Measurements from ENCODE around the gene NCAPH2. TPM values are rescaled to one million over a fixed set of nuclear protein-coding genes. Genes with fewer than 3 reads are reported as not detected.

NCAPH2 gene
- polyA plus RNA-seq, 3 donors: 12.5 to 23.6 (median 18.1) TPM

- H3K27ac ChIP-seq (ENCODE audit: low read depth in 1 of 2, low read length in 2 of 2): no peak overlapping the region
- DNase-seq: no peak
- no peak overlapping the region for H3K9ac ChIP-seq (ENCODE audit: insufficient read depth, low read length, poor library complexity, severe bottlenecking)
- TF ChIP-seq CTCF (IDR thresholded peaks at IDR 0.05): no peak
- H3K36me3 Mint-ChIP-seq: peaks cover 0 to 2% of the 10 kb centered on the region in 2 donors
- no peaks in the 10 kb centered on the region for H4K20me1 ChIP-seq (ENCODE audit: insufficient read depth, low read length)
- H3K27ac Mint-ChIP-seq: peak overlapping the region in 1 of 7 donors; percentile 61
- 54% methylated on average over 6 of the region's 11 CpGs for WGBS (ENCODE audit: insufficient coverage)
- H3K4me1 ChIP-seq (ENCODE audit: control insufficient read depth in 1 of 2, insufficient read depth in 2 of 2, low read length in 2 of 2): peaks cover 9 to 22% of the 10 kb centered on the region in 2 donors
- H3K9me3 Mint-ChIP-seq: peaks cover 0 to 12% (median 6%) of the 10 kb centered on the region in 7 donors
- peak overlapping the region in 1 of 2 donors; percentile 82 for H3K4me3 Mint-ChIP-seq
- H3K27me3 ChIP-seq (ENCODE audit: control insufficient read depth in 2 of 2, insufficient read depth in 2 of 2, low read length in 2 of 2): peaks cover 9 to 48% of the 10 kb centered on the region in 2 donors
- peaks cover 37 to 76% (median 42%) of the 10 kb centered on the region in 3 donors for H3K27me3 Mint-ChIP-seq (ENCODE audit: low read depth in 3 of 3)
- no peak overlapping the region for H2AFZ ChIP-seq (ENCODE audit: insufficient read depth, low read depth, low read length, poor library complexity, severe bottlenecking)
- intact Hi-C loops (cut with micrococcal nuclease): no loop called here
- H3K4me3 ChIP-seq (replicated peaks in 1 of 3; ENCODE audit: low read depth in 2 of 3, low read length in 3 of 3): no peak overlapping the region
- H3K4me2 ChIP-seq (replicated peaks; ENCODE audit: extremely low read depth, low read length, poor library complexity, severe bottlenecking): no peak overlapping the region
- H3K36me3 ChIP-seq (replicated peaks in 1 of 2; ENCODE audit: control insufficient read depth in 1 of 2, insufficient read depth in 2 of 2, low read length in 2 of 2): no peaks in the 10 kb centered on the region
- no peaks in the 10 kb centered on the region for H3K79me2 ChIP-seq (ENCODE audit: insufficient read depth, low read length)
- H3K9me3 ChIP-seq (replicated peaks in 1 of 2; ENCODE audit: control insufficient read depth in 1 of 2, insufficient read depth in 1 of 2, low read length in 2 of 2): no peaks in the 10 kb centered on the region
- peaks cover 6% of the 10 kb centered on the region for H3K4me1 Mint-ChIP-seq
Observed at GRCh38 chr22:50479721-50480120, 28.3 kb upstream of the NCAPH2 start.

- H3K4me3 ChIP-seq (replicated peaks in 1 of 3; ENCODE audit: low read depth in 2 of 3, low read length in 3 of 3): peak overlapping the region in 2 of 3 experiments; percentile 26 to 71
- no peak overlapping the region for H3K27ac ChIP-seq (ENCODE audit: low read depth in 1 of 2, low read length in 2 of 2)
- peak overlapping the region; percentile 21 for H3K9ac ChIP-seq (ENCODE audit: insufficient read depth, low read length, poor library complexity, severe bottlenecking)
Observed at GRCh38 chr22:50481045-50481439, 27.0 kb upstream of the NCAPH2 start.

More at GRCh38 chr22:50481045-50481439, 27.0 kb upstream of the NCAPH2 start:
- Histone ChIP-seq H3K27me3 (ENCODE audit: control insufficient read depth in 2 of 2, insufficient read depth in 2 of 2, low read length in 2 of 2) (peaks cover 9 to 48% of the 10 kb centered on the region in 2 donors), H3K36me3 (replicated peaks in 1 of 2; ENCODE audit: control insufficient read depth in 1 of 2, insufficient read depth in 2 of 2, low read length in 2 of 2) (no peaks in the 10 kb centered on the region), H3K4me2 (replicated peaks; ENCODE audit: extremely low read depth, low read length, poor library complexity, severe bottlenecking) (peak overlapping the region; percentile 76), H2AFZ (ENCODE audit: insufficient read depth, low read depth, low read length, poor library complexity, severe bottlenecking) (peak overlapping the region; percentile 79), H3K4me1 (ENCODE audit: control insufficient read depth in 1 of 2, insufficient read depth in 2 of 2, low read length in 2 of 2) (peaks cover 5 to 14% of the 10 kb centered on the region in 2 donors), H4K20me1 (ENCODE audit: insufficient read depth, low read length) (no peaks in the 10 kb centered on the region), H3K79me2 (ENCODE audit: insufficient read depth, low read length) (no peaks in the 10 kb centered on the region), H3K9me3 (replicated peaks in 1 of 2; ENCODE audit: control insufficient read depth in 1 of 2, insufficient read depth in 1 of 2, low read length in 2 of 2) (no peaks in the 10 kb centered on the region)
- peak overlapping the region; percentile 66 to 82 for H3K4me3 Mint-ChIP-seq
- H3K9me3 Mint-ChIP-seq: peaks cover 0 to 12% (median 6%) of the 10 kb centered on the region in 7 donors
- peaks cover 39 to 82% (median 45%) of the 10 kb centered on the region in 3 donors for H3K27me3 Mint-ChIP-seq (ENCODE audit: low read depth in 3 of 3)
- TF ChIP-seq CTCF (IDR thresholded peaks at IDR 0.05): no peak
- peaks cover 2% of the 10 kb centered on the region for H3K4me1 Mint-ChIP-seq
- H3K36me3 Mint-ChIP-seq: peaks cover 0 to 2% of the 10 kb centered on the region in 2 donors
- 3% methylated on average over 45 of the region's 45 CpGs for WGBS (ENCODE audit: insufficient coverage)
- intact Hi-C loops (cut with micrococcal nuclease): no loop called here
- no peak overlapping the region for H3K27ac Mint-ChIP-seq
- DNase-seq: no peak
